Peyer's patch (tissue), 4 donors: Measurements from ENCODE around the gene KYNU.

ENCODE experiments used
- POLR2A ChIP-seq, 2 donors: fragments of 450-650 bp; IDR thresholded peaks; one replicate each; pipeline ENCODE4 v1.5.1; 2017; ENCODE audit warnings: antibody characterized with exemption in 2 of 2, mild to moderate bottlenecking in 2 of 2, moderate library complexity in 2 of 2
- TF ChIP-seq, protein P1 (sequence below), 6 experiments: fragments of 450-650 bp in 4 of 6; fragments of 200-600 bp in 2 of 6; sonication (generic) in 1 of 6; IDR thresholded peaks; one replicate each; pipeline ENCODE4 v1.5.1; 2017 to 2019; ENCODE audit warnings: antibody characterized with exemption in 6 of 6, mild to moderate bottlenecking in 3 of 6, moderate library complexity in 1 of 6

DNA sequence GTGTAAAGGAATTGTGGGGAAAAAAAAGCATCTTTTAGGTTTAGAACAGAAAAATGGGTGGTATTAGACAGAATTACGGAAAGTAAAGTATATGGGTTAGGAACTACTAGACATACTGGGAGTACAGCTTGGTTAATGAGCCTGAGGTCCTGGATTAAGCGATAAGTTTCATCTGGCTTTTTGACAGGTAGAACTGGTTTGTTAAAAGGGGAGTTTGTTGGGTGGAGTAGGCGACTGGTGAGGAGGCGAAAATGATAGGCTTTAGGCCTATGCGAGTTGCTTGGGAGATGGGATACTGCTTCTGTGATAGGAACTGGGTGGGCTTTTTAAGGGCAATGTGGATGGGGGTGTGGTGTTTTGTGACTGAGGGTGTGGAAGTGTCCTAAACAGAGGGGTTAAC, 56.5 kb downstream of the KYNU start:
- TF ChIP-seq, protein P1, sequence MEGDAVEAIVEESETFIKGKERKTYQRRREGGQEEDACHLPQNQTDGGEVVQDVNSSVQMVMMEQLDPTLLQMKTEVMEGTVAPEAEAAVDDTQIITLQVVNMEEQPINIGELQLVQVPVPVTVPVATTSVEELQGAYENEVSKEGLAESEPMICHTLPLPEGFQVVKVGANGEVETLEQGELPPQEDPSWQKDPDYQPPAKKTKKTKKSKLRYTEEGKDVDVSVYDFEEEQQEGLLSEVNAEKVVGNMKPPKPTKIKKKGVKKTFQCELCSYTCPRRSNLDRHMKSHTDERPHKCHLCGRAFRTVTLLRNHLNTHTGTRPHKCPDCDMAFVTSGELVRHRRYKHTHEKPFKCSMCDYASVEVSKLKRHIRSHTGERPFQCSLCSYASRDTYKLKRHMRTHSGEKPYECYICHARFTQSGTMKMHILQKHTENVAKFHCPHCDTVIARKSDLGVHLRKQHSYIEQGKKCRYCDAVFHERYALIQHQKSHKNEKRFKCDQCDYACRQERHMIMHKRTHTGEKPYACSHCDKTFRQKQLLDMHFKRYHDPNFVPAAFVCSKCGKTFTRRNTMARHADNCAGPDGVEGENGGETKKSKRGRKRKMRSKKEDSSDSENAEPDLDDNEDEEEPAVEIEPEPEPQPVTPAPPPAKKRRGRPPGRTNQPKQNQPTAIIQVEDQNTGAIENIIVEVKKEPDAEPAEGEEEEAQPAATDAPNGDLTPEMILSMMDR (IDR thresholded peaks at IDR 0.05), result no peak
- no peak for TF ChIP-seq POLR2A (IDR thresholded peaks at IDR 0.05)
